Hepatocyte (in vitro differentiated cells): ENCODE results near the gene CPT2.
"Not testable (repeated sequence)": the region's sequence is repeated elsewhere in the genome, so short reads cannot be mapped to it uniquely, and the experiment has no call there.

Source experiments
- EZH2 ChIP-seq: fragments of 200-600 bp; sonication (generic); IDR thresholded peaks from 2 replicates; pipeline ENCODE4 v1.6.1; 2016; ENCODE audit warnings: antibody characterized with exemption, mild to moderate bottlenecking, borderline replicate concordance
- TF ChIP-seq, protein P1 (sequence below): fragments of 200-600 bp; sonication (generic); IDR thresholded peaks from 2 replicates; pipeline ENCODE4 v1.5.1; 2016; ENCODE audit warnings: antibody characterized with exemption, mild to moderate bottlenecking; ENCODE audit not compliant: poor library complexity

DNA sequence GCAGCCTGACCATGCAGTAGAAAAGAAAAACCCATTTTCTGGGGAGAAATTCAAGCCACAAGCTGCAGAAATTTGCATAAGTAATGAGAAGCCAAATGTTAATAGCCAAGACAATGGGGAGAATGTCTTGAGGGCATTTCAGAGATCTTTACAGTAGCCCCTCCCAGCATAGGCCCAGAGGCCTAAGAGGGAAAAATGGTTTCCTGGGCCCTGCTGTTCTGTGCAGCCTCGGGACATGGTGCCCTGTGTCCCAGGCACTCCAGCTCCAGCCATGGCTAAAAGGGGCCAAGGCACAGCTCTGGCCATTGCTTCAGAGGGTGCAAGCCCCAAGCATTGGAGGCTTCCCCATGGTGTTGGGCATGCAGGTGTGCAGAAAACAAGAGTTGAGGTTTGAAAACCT is 8.9 kb downstream of the CPT2 start:
- not testable (repeated sequence) for TF ChIP-seq EZH2
- TF ChIP-seq, protein P1, sequence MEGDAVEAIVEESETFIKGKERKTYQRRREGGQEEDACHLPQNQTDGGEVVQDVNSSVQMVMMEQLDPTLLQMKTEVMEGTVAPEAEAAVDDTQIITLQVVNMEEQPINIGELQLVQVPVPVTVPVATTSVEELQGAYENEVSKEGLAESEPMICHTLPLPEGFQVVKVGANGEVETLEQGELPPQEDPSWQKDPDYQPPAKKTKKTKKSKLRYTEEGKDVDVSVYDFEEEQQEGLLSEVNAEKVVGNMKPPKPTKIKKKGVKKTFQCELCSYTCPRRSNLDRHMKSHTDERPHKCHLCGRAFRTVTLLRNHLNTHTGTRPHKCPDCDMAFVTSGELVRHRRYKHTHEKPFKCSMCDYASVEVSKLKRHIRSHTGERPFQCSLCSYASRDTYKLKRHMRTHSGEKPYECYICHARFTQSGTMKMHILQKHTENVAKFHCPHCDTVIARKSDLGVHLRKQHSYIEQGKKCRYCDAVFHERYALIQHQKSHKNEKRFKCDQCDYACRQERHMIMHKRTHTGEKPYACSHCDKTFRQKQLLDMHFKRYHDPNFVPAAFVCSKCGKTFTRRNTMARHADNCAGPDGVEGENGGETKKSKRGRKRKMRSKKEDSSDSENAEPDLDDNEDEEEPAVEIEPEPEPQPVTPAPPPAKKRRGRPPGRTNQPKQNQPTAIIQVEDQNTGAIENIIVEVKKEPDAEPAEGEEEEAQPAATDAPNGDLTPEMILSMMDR = not testable (repeated sequence)
